Stimulated activated CD4-positive, alpha-beta T cell treated with anti-CD3 and anti-CD28 coated beads, Interleukin-4, amount 100 ng/mL, for 24 hours (primary cell): Measurements from ENCODE around the gene TTC3.

Experiments used
- DNase-seq: peaks from one replicate; pipeline ENCODE4 v3.0.0-alpha.2; 2020

TTC3 gene

DNA sequence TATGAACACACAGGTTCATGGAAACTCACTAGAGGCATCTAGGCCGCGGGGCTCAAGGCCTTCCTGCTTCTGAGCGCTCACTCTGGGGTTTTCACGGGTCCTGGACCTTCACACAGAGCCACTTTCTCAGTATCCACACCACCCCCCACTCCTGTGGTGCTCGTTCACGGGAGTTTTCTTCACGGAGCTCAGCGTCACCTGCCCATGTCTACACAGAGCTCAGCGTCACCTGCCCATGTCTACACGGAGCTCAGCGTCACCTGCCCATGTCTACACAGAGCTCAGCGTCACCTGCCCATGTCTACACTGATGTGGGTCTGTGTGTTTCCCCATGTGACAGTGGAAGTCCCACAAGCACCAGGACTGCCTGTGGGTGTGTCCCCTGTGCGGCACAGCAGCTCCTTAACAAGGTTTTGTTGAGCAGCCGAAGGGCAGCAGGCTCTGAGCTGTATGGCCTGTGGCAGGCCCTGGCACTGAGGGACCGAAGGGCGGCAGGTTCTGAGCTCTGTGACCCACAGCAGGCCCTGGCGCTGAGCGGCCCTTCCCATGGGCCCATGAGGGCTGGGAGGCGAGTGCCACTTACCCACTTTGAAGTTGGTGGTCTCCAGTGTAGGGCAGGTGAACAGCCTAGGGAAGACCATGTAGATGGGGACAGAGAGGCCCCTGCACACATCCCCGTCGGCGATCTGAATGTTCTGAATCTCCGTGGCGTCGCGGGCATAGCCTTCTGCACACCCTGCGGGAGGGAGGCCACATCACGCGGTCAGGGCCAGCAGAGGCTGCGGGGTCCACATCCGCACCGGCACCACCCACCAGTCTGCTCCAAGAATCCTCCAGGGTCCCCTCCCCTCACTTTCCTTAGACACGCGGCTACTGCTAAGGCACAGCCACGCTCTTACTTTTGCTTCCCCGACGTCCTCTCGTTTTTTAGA is 154.3 kb downstream of the TTC3 start:
- DNase-seq: no peak

DNA sequence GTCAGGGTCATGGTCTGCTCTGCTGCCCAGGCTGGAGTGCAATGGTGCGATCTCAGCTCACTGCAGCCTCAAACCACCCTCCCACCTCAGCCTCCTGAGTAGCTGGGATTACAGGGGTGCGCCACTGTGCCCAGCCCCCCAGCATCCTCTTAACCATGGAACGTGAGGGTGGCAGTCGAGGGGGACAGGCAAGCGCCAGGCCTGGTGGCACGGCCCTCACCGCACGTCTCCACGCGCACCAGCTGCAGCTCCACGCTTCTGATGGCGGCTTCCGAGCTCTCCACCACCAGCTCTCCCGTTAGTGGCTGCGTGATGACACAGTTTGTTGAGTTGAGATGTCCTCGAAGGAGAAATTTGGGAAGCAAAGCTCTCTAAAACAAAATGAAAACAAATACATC is 154.9 kb downstream of the TTC3 start:
- no peak for DNase-seq

DNA sequence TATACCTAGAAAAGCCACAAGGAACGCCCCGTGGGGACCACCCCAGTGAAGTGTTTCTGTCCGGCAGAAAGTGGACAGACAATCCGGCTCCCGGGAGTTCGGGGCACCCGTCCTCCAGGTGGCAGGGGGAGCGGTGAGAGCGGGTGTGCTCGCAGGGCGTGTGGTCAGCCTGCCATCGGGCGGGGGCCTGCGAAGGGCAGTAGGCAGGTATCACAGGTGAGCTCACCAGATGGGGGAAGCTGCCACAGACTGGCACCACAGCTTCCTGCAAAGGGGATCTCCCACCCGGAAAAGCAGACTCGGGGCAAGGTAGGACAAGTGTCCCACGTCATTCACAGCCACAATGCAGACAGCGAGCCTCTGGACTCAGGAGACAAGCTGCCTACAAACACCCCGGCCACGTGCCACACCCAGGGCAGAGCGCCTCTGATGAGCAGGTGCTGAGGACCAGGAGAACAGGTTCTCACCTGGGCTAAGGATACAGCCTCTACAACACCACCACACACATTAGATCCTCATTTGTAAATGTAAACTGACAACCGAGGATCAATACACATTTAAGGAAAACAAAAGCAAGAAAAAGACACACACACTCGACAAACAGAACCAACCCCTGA is 157.7 kb downstream of the TTC3 start:
- DNase-seq: no peak

- DNase-seq: no peak
Measured at GRCh38 chr21:37231249-37231645, 158.2 kb downstream of the TTC3 start.

DNA sequence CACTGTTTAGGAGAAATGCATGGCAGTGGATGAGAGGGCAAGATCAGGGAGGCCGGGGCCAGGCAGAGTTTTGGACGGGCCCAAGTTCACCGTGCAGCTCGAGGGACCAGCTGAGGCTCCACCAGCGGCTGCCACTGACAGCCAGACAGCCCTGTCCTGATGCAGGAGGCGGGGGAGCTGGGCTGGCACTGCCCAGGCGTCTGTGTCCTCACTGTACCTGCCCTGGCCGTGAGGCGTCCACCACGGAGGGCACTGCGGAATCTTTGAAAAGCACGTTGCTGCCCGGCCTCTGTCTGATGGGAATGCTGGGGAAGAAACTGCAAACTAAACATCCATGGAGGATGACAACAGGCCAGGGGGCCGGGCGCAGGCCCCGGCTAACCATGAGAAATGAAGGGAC is 158.6 kb downstream of the TTC3 start:
- DNase-seq: no peak

GRCh38 chr21:37232274-37233018 is 159.4 kb downstream of the TTC3 start:
- DNase-seq: no peak

- DNase-seq: no peak
Measured at GRCh38 chr21:37233551-37234146, 160.6 kb downstream of the TTC3 start.

GRCh38 chr21:37237346-37237745 is 164.3 kb downstream of the TTC3 start:
- DNase-seq: no peak

- DNase-seq: no peak
Measured at GRCh38 chr21:37237764-37238163, 164.7 kb downstream of the TTC3 start.

- DNase-seq: no peak
Measured at GRCh38 chr21:37240978-37241377, 167.9 kb downstream of the TTC3 start.

DNA sequence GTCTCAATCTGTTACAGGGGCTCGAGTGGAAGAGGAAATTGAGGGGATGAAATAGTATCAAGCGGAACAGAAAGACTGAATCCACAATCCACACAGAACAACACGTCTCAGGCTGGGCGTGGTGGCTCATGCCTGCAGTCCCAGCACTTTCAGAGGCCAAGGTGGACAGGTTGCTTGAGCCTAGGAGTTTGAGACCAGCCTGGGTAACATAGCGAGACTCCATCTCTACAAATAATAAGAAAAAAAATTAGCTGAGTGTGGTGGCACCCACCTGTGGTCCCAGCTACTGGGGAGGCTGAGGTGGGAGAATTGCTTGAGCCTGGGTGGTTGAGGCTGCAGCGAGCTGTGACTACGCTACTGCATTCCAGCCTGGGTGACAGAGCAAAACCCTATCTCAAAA is 168.4 kb downstream of the TTC3 start:
- DNase-seq: no peak

DNA sequence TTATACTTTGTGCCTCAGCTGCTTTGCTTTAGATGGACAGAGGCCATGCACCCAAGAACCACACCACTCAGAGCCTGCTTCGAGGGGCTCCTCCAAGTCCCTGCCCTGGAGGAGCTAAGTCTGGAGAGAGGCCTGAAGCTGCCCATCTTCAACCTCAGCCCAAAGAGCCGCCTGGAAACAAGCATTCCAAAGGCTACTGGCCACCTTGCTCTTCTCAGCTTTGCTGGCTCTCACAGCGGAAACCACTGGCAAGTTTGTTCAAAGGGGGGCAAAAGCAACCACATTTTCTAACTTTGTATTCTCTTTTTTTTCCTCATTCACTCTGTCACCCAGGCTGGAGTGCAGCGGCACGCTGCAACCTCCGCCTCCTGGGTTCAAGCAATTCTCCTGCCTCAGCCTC is 170.9 kb downstream of the TTC3 start:
- no peak for DNase-seq

GRCh38 chr21:37244501-37245095 is 171.5 kb downstream of the TTC3 start:
- DNase-seq: no peak

DNA sequence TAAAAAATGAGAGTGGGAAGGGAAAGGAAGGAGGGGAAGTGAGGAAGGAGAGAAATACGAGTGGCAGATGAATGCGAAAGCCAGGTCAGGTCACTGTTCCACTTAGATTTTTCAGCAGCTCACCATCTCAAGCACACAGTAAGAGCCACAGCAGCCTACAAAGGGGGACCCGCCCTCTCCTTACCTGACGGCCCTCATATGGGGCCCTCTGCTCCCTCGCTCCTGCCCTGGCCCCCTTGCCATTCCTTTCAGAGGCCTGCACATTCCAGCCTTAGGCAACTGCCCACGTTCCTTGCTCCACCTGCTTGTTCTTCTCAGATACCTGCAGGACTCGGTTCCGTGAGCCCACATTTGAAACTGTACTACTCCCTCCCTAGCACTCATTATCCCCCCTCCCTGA is 172.1 kb downstream of the TTC3 start:
- no peak for DNase-seq

DNA sequence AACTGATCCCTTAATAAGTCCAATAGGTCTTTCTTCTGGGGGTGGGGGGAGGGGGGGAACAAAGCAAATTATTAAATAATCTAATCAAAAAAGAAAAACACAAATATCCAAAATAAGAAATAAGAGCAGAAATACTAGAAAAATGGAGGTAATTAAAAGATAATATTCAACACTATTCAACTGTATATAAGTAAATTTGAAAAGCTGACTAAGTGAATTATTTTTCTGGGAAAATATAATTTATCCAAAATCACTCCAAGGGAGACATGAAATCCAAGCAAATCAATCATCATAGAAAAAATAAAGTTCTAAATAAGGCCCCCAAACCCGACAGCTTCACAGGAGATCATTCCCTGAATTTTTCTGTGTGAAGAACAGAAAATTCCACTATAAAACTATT is 175.2 kb downstream of the TTC3 start:
- DNase-seq: no peak

- no peak for DNase-seq
Measured at GRCh38 chr21:37249112-37249904, 176.3 kb downstream of the TTC3 start.

DNA sequence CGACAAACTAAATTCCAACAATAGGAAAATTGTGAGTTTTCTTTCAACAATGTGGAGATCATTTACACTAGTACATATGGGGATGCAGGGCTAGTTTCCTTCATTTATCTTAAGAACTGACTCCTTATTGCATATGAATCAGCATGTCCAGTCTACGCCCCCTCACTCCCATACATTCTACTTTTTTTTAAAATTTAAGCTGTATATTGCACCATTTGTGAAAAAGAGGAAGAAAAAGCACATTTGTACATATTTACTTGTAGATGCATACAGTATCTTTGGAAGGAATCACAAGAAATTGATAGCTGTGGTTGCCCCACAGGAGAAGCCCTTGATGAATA is 178.2 kb downstream of the TTC3 start:
- DNase-seq: no peak
